Measurements from ENCODE around the gene WBP1L.
"Not testable (repeated sequence)": the region's sequence is repeated elsewhere in the genome, so short reads cannot be mapped to it uniquely, and the experiment has no call there.

DNA sequence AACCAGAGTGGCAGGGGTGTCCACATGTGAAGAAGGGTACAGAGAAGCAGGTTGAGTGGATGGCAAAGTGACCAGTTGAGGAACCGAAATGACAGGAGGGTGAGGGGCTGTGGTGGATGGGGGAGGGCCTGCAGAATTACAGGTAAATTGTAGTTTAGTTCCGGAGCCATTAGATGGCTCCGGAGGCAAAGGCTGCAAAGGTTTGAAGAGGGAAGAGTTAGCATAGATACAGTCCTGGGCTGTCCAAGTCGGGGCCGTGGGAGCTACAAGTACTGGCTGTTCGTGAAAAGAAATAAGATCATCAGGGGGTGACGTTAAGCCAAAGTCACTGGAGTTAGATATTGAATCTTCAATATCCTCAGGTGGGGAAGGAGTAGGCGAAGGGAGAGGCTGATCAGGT, 99.4 kb downstream of the WBP1L start:
- TF ChIP-seq, protein P1, sequence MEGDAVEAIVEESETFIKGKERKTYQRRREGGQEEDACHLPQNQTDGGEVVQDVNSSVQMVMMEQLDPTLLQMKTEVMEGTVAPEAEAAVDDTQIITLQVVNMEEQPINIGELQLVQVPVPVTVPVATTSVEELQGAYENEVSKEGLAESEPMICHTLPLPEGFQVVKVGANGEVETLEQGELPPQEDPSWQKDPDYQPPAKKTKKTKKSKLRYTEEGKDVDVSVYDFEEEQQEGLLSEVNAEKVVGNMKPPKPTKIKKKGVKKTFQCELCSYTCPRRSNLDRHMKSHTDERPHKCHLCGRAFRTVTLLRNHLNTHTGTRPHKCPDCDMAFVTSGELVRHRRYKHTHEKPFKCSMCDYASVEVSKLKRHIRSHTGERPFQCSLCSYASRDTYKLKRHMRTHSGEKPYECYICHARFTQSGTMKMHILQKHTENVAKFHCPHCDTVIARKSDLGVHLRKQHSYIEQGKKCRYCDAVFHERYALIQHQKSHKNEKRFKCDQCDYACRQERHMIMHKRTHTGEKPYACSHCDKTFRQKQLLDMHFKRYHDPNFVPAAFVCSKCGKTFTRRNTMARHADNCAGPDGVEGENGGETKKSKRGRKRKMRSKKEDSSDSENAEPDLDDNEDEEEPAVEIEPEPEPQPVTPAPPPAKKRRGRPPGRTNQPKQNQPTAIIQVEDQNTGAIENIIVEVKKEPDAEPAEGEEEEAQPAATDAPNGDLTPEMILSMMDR (IDR thresholded peaks at IDR 0.05) = not testable (repeated sequence)
- TF ChIP-seq POLR2A (IDR thresholded peaks at IDR 0.05); POLR2AphosphoS5 (IDR thresholded peaks at IDR 0.05; ENCODE audit: insufficient read depth in 1 of 2, low read depth in 1 of 2): not testable (repeated sequence)

Data from vagina (tissue), 2 donors.